Fibroblast of lung (primary cell): ENCODE measurements around the gene THSD7B. TPM values are rescaled to one million over a fixed set of nuclear protein-coding genes. Genes with fewer than 3 reads are reported as not detected.

Experiments used
- DNase-seq, 2 donors: peaks; one replicate each; pipeline versions ENCODE4 v3.0.0 to v3.0.0-alpha.2; 2010; ENCODE audit warnings: low read depth in 2 of 2
- H2AFZ ChIP-seq: 2 replicates; pipeline ENCODE4 v1.5.1; 2012; ENCODE audit warnings: low read length, control low read depth, inconsistent platforms
- H3K27ac ChIP-seq: 2 replicates; pipeline ENCODE4 v1.5.1; 2011; ENCODE audit warnings: low read length, control low read depth; ENCODE audit not compliant: insufficient read depth
- H3K27me3 ChIP-seq: 2 replicates; pipeline ENCODE4 v1.5.1; 2011; ENCODE audit warnings: mild to moderate bottlenecking, low read length; ENCODE audit not compliant: control insufficient read depth, insufficient read depth
- H3K36me3 ChIP-seq: 2 replicates; pipeline ENCODE4 v1.5.1; 2011; ENCODE audit warnings: low read length; ENCODE audit not compliant: control insufficient read depth, insufficient read depth
- H3K4me1 ChIP-seq: 2 replicates; pipeline ENCODE4 v1.5.1; 2011; ENCODE audit warnings: low read length; ENCODE audit not compliant: control insufficient read depth, insufficient read depth; ENCODE audit errors: extremely low read depth
- H3K4me2 ChIP-seq: 2 replicates; pipeline ENCODE4 v1.5.1; 2011; ENCODE audit warnings: low read length, control low read depth; ENCODE audit not compliant: insufficient read depth; ENCODE audit errors: extremely low read depth
- H3K4me3 ChIP-seq, 4 experiments: fragments of 200-600 bp in 1 of 4; sonication (generic) in 1 of 4; replicated peaks in 1 of 4; 2 replicates each; pipeline ENCODE4 v1.5.1; 2011 to 2016; ENCODE audit warnings: low read length in 4 of 4, low read depth in 3 of 4, mild to moderate bottlenecking in 3 of 4, control low read depth in 2 of 4, inconsistent platforms in 1 of 4, mixed read lengths in 1 of 4; ENCODE audit not compliant: insufficient read depth in 1 of 4; ENCODE audit errors: control extremely low read depth in 1 of 4
- H3K79me2 ChIP-seq: 2 replicates; pipeline ENCODE4 v1.5.1; 2012; ENCODE audit warnings: mild to moderate bottlenecking, low read length, inconsistent platforms; ENCODE audit not compliant: control insufficient read depth, insufficient read depth
- H3K9ac ChIP-seq: 2 replicates; pipeline ENCODE4 v1.5.1; 2011; ENCODE audit warnings: mild to moderate bottlenecking, low read length, control low read depth; ENCODE audit not compliant: insufficient read depth
- H3K9me3 ChIP-seq: 2 replicates; pipeline ENCODE4 v1.5.1; 2012; ENCODE audit warnings: low read depth, low read length; ENCODE audit not compliant: control insufficient read depth, insufficient read depth
- H4K20me1 ChIP-seq: 2 replicates; pipeline ENCODE4 v1.5.1; 2011; ENCODE audit warnings: low read length; ENCODE audit not compliant: control insufficient read depth, insufficient read depth; ENCODE audit errors: extremely low read depth
- EZH2 ChIP-seq: IDR thresholded peaks from 2 replicates; pipeline ENCODE4 v1.5.1; 2012; ENCODE audit warnings: low read length, control low read depth, mild to moderate bottlenecking; ENCODE audit errors: missing control alignments
- polyA plus RNA-seq, 2 donors: library from polyadenylated mRNA; depleted of rRNA in 1 of 2; stranded (reverse) in 1 of 2; unstranded in 1 of 2; fragments of >200 nt; gene quantifications; 2 replicates each; pipeline ENCODE4 v1.2.1, GENCODE V29; 2011 to 2012; ENCODE audit warnings: missing spikeins in 1 of 2
- total RNA-seq: library from RNA; depleted of rRNA; stranded (reverse); fragments of >200 nt; gene quantifications from 2 replicates; pipeline ENCODE4 v1.2.1, GENCODE V29; 2014
- TF ChIP-seq, protein P1 (sequence below), 2 donors: IDR thresholded peaks in 1 of 2; conservative IDR thresholded peaks in 1 of 2; 1 replicate in 1 of 2; 2 replicates in 1 of 2; pipeline ENCODE4 v1.5.1; 2011 to 2012; ENCODE audit warnings: low read length in 2 of 2, control low read depth in 1 of 2, inconsistent platforms in 1 of 2, low read depth in 1 of 2, mild to moderate bottlenecking in 1 of 2

The THSD7B gene
- total and polyA plus RNA-seq, 2 donors (not counting 1 experiment from before 2014, with no cell fraction given) = under 0.01 TPM; not detected in 1

- Histone ChIP-seq H3K4me3 (no peak overlapping the region), H3K27me3 (no peaks in the 10 kb centered on the region), H3K9me3 (no peaks in the 10 kb centered on the region), H4K20me1 (no peaks in the 10 kb centered on the region), H2AFZ (no peak overlapping the region), H3K79me2 (no peaks in the 10 kb centered on the region), H3K9ac (no peak overlapping the region), H3K4me2 (no peak overlapping the region), H3K36me3 (no peaks in the 10 kb centered on the region), H3K4me1 (no peaks in the 10 kb centered on the region), H3K27ac (no peak overlapping the region)
- no peak for TF ChIP-seq EZH2
- TF ChIP-seq, protein P1, sequence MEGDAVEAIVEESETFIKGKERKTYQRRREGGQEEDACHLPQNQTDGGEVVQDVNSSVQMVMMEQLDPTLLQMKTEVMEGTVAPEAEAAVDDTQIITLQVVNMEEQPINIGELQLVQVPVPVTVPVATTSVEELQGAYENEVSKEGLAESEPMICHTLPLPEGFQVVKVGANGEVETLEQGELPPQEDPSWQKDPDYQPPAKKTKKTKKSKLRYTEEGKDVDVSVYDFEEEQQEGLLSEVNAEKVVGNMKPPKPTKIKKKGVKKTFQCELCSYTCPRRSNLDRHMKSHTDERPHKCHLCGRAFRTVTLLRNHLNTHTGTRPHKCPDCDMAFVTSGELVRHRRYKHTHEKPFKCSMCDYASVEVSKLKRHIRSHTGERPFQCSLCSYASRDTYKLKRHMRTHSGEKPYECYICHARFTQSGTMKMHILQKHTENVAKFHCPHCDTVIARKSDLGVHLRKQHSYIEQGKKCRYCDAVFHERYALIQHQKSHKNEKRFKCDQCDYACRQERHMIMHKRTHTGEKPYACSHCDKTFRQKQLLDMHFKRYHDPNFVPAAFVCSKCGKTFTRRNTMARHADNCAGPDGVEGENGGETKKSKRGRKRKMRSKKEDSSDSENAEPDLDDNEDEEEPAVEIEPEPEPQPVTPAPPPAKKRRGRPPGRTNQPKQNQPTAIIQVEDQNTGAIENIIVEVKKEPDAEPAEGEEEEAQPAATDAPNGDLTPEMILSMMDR (conservative IDR thresholded peaks at IDR 0.05 in 1 of 2, IDR thresholded peaks at IDR 0.05 in 1 of 2; ENCODE audit: low read depth in 1 of 2, low read length in 2 of 2) = no peak
- DNase-seq = no peak
Observed at GRCh38 chr2:136783856-136784255, 18.5 kb downstream of the THSD7B start.

DNA sequence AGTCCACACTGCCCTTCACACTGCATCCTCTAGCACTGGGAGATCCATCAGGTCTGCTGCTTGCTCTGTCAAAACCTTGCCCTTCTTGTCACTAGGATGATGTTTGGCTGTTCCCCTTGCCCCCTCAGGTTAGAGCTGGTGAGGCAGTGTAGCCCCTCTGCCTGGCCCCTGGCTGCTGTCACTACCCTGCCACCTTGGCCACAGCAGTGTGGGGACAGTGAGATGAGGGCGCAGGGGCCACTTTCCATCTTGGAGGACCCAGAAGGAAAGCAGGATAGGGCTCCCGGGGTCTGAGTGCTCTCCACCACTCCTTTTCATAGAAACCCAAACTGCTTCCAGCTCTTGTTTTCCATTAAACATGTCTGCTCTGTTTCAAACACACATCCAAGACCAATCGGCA lies 19.9 kb downstream of the THSD7B start:
- no peaks in the 10 kb centered on the region for H3K4me1 ChIP-seq
- H3K27me3 ChIP-seq = no peaks in the 10 kb centered on the region
- DNase-seq = no peak
- no peaks in the 10 kb centered on the region for H4K20me1 ChIP-seq
- H3K4me3 ChIP-seq = no peak overlapping the region
- TF ChIP-seq, protein P1 (conservative IDR thresholded peaks at IDR 0.05 in 1 of 2, IDR thresholded peaks at IDR 0.05 in 1 of 2; ENCODE audit: low read depth in 1 of 2, low read length in 2 of 2) = no peak
- no peak for TF ChIP-seq EZH2
- H3K9me3 ChIP-seq = no peaks in the 10 kb centered on the region
- no peak overlapping the region for H3K4me2 ChIP-seq
- H3K79me2 ChIP-seq = no peaks in the 10 kb centered on the region
- H3K36me3 ChIP-seq = no peaks in the 10 kb centered on the region
- no peak overlapping the region for H3K9ac ChIP-seq
- H3K27ac ChIP-seq = no peak overlapping the region
- no peak overlapping the region for H2AFZ ChIP-seq

GRCh38 chr2:136787970-136788369 lies 22.6 kb downstream of the THSD7B start:
- no peak overlapping the region for H3K27ac ChIP-seq
- H4K20me1 ChIP-seq = no peaks in the 10 kb centered on the region
- no peak for DNase-seq
- H3K4me1 ChIP-seq = no peaks in the 10 kb centered on the region
- H3K36me3 ChIP-seq = no peaks in the 10 kb centered on the region
- H3K9me3 ChIP-seq = no peaks in the 10 kb centered on the region
- TF ChIP-seq, protein P1 (conservative IDR thresholded peaks at IDR 0.05 in 1 of 2, IDR thresholded peaks at IDR 0.05 in 1 of 2; ENCODE audit: low read depth in 1 of 2, low read length in 2 of 2) = no peak
- TF ChIP-seq EZH2 = no peak
- H3K79me2 ChIP-seq = no peaks in the 10 kb centered on the region
- H3K4me3 ChIP-seq = no peak overlapping the region
- no peak overlapping the region for H3K4me2 ChIP-seq
- no peaks in the 10 kb centered on the region for H3K27me3 ChIP-seq
- H3K9ac ChIP-seq = no peak overlapping the region
- no peak overlapping the region for H2AFZ ChIP-seq
